HepG2 (cell line): ENCODE data around the gene KANK4. TPM values are rescaled to one million over a fixed set of nuclear protein-coding genes. Genes with fewer than 3 reads are reported as not detected.

Experiments used
- ATAC-seq: fragments of 200-7000 bp; cut with Tn5 transposase; 3 replicates; pipeline ENCODE4 v1.9.1; 2020; ENCODE audit warnings: mild to moderate bottlenecking, moderate library complexity
- BruUV-seq: library from RNA; stranded (reverse); fragments of 400-500 nt; replicated peaks from 2 replicates; lab custom pipeline; 2021; lab: Mats Ljungman, UMichigan
- CTCF ChIA-PET: fragments of 300-600 bp; formaldehyde crosslinking; extraction: SDS; loops from one replicate; lab custom pipeline; 2021; ENCODE audit warnings: low total read pairs, inconsistent platforms, low intra/inter-chr PET ratio; lab: Yijun Ruan, JAX
- POLR2A ChIA-PET: fragments of 350-600 bp; sonication (Branson Sonifier 250); formaldehyde crosslinking; loops from one replicate; lab custom pipeline; 2020; ENCODE audit warnings: antibody characterized with exemption, inconsistent platforms; lab: Yijun Ruan, JAX
- DNase-seq: peaks from one replicate; pipeline ENCODE4 v3.0.0-alpha.2; 2015; ENCODE audit warnings: low spot score
- FAIRE-seq: peaks from 3 replicates; lab custom pipeline; 2011; peaks lifted over from hg19 to GRCh38; lab: Jason Lieb, UNC
- H2AFZ ChIP-seq: one replicate; pipeline ENCODE4 v1.6.1; 2011; ENCODE audit warnings: low read length, inconsistent platforms
- H3K27ac ChIP-seq: fragments of 300-600 bp; 3 replicates; pipeline ENCODE4 v1.8.0; 2011; ENCODE audit warnings: mixed run types, mild to moderate bottlenecking, mixed read lengths, low read length, inconsistent platforms; ENCODE audit not compliant: insufficient read depth; ENCODE audit errors: extremely low read length
- H3K27me3 ChIP-seq, 2 experiments: fragments of 200-600 bp in 1 of 2; 2 replicates in 1 of 2; 3 replicates in 1 of 2; pipeline versions ENCODE4 v1.6.0 to v1.8.0; 2011; ENCODE audit warnings: low read length in 2 of 2, mild to moderate bottlenecking in 2 of 2, moderate library complexity in 2 of 2, inconsistent platforms in 1 of 2; ENCODE audit not compliant: insufficient read depth in 2 of 2, control insufficient read depth in 1 of 2
- H3K36me3 ChIP-seq, 2 experiments: fragments of 200-600 bp in 1 of 2; replicated peaks in 1 of 2; 2 replicates in 1 of 2; 3 replicates in 1 of 2; pipeline versions ENCODE4 v1.5.1 to v1.8.0; 2011; ENCODE audit warnings: low read length in 2 of 2, inconsistent platforms in 1 of 2; ENCODE audit not compliant: insufficient read depth in 2 of 2, control insufficient read depth in 1 of 2
- H3K4me1 ChIP-seq: 2 replicates; pipeline ENCODE4 v1.5.1; 2012; ENCODE audit warnings: low read length, inconsistent platforms; ENCODE audit not compliant: insufficient read depth
- H3K4me2 ChIP-seq: 2 replicates; pipeline ENCODE4 v1.6.0; 2011; ENCODE audit warnings: low read depth, low read length, inconsistent platforms
- H3K4me3 ChIP-seq, 3 experiments: fragments of 200-600 bp in 1 of 3; sonication (generic), shearing (Covaris generic) in 1 of 3; replicated peaks in 1 of 3; 2 replicates each; pipeline ENCODE4 v1.5.1; 2011 to 2016; ENCODE audit warnings: low read length in 3 of 3, inconsistent platforms in 2 of 3, low read depth in 2 of 3, mild to moderate bottlenecking in 2 of 3, control low read depth in 1 of 3, mixed read lengths in 1 of 3; ENCODE audit not compliant: insufficient read depth in 1 of 3
- H3K79me2 ChIP-seq: one replicate; pipeline ENCODE4 v1.6.1; 2011; ENCODE audit warnings: low read length, inconsistent platforms; ENCODE audit not compliant: insufficient read depth
- H3K9ac ChIP-seq: 2 replicates; pipeline ENCODE4 v1.6.0; 2011; ENCODE audit warnings: mild to moderate bottlenecking, low read depth, low read length, inconsistent platforms; ENCODE audit not compliant: insufficient read depth
- H3K9me3 ChIP-seq: 2 replicates; pipeline ENCODE4 v1.5.1; 2012; ENCODE audit warnings: mild to moderate bottlenecking, low read length
- H4K20me1 ChIP-seq: 2 replicates; pipeline ENCODE4 v1.6.0; 2011; ENCODE audit warnings: inconsistent platforms, mild to moderate bottlenecking, low read length, moderate library complexity; ENCODE audit not compliant: insufficient read depth
- CERS6 ChIP-seq: sonication (generic); formaldehyde crosslinking; IDR thresholded peaks from 2 replicates; pipeline ENCODE4 v1.5.0; 2020; ENCODE audit warnings: missing genetic modification reagents
- GRHL1 ChIP-seq: sonication (generic); formaldehyde crosslinking; conservative IDR thresholded peaks from 2 replicates; pipeline ENCODE4 v1.8.0; 2022; ENCODE audit warnings: missing genetic modification reagents
- KAT2B ChIP-seq: fragments of 150-350 bp; IDR thresholded peaks from 2 replicates; pipeline ENCODE4 v1.6.1; 2014; ENCODE audit warnings: low read depth, low read length, borderline replicate concordance
- RAD21 ChIP-seq: fragments of 450-650 bp; formaldehyde crosslinking; IDR thresholded peaks from 2 replicates; pipeline ENCODE4 v1.5.0; 2020; ENCODE audit warnings: mild to moderate bottlenecking
- SALL1 ChIP-seq: sonication (generic); formaldehyde crosslinking; IDR thresholded peaks from 2 replicates; pipeline ENCODE4 v1.8.0; 2022; ENCODE audit warnings: mild to moderate bottlenecking, missing genetic modification reagents
- SKI ChIP-seq: fragments of 450-650 bp; IDR thresholded peaks from one replicate; pipeline ENCODE4 v1.6.1; 2018; ENCODE audit warnings: mild to moderate bottlenecking; ENCODE audit not compliant: partially characterized antibody
- STAG1 ChIP-seq: sonication (generic); formaldehyde crosslinking; IDR thresholded peaks from 2 replicates; pipeline ENCODE4 v1.4.0; 2020; ENCODE audit warnings: missing genetic modification reagents
- STAT5B ChIP-seq: sonication (generic); formaldehyde crosslinking; IDR thresholded peaks from 2 replicates; pipeline ENCODE4 v1.4.0; 2020; ENCODE audit warnings: missing genetic modification reagents
- SUZ12 ChIP-seq: fragments of 150-350 bp; IDR thresholded peaks from 2 replicates; pipeline ENCODE4 v1.6.1; 2014; ENCODE audit warnings: low read depth, low read length
- TEF ChIP-seq: sonication (generic); formaldehyde crosslinking; IDR thresholded peaks from 2 replicates; pipeline ENCODE4 v1.5.0; 2020; ENCODE audit warnings: missing genetic modification reagents
- ZNF276 ChIP-seq: sonication (generic); formaldehyde crosslinking; IDR thresholded peaks from 2 replicates; pipeline ENCODE4 v1.4.0; 2020; ENCODE audit warnings: mild to moderate bottlenecking, low read depth, missing genetic modification reagents
- ZNF576 ChIP-seq: sonication (generic); formaldehyde crosslinking; IDR thresholded peaks from 2 replicates; pipeline ENCODE4 v1.4.0; 2020; ENCODE audit warnings: mild to moderate bottlenecking, missing genetic modification reagents
- ZNF670 ChIP-seq: sonication (generic); formaldehyde crosslinking; IDR thresholded peaks from 2 replicates; pipeline ENCODE4 v1.8.0; 2022; ENCODE audit warnings: mild to moderate bottlenecking, missing genetic modification reagents, borderline replicate concordance
- WGBS: methylation state at CpG from one replicate; pipeline ENCODE4 v1.1.6; 2017; ENCODE audit warnings: low lambda C conversion rate; 5-methylcytosine and 5-hydroxymethylcytosine counted together
- in situ Hi-C: cut with HindIII; loops from 2 replicates; pipeline ENCODE4 v1.10.0; 2017; ENCODE audit warnings: low pct_unique_long_range_greater_than_20kb; ENCODE audit not compliant: extremely low pct_ligation_motif_present
- intact Hi-C: fragments of 100-400 bp; cut with micrococcal nuclease; formaldehyde crosslinking; loops from one replicate; pipeline ENCODE4 v1.10.0; 2022; ENCODE audit not compliant: unreplicated experiment
- polyA plus RNA-seq, 8 experiments: library from polyadenylated mRNA; depleted of rRNA in 3 of 8; stranded (reverse) in 7 of 8; unstranded in 1 of 8; fragments of >200 nt; fragmentation: Illumina TruSeq in 4 of 8; extraction: Trizol in 4 of 8; gene quantifications; 2 replicates each; pipeline versions ENCODE4 v1.2.1 to v1.2.3, GENCODE V29; 2011 to 2016; ENCODE audit warnings: low read depth in 4 of 8, missing spikeins in 1 of 8, mixed read lengths in 1 of 8; ENCODE audit not compliant: insufficient read depth in 1 of 8
- total RNA-seq, 5 experiments: library from RNA; depleted of rRNA; stranded (reverse); fragments of >200 nt; fragmentation: Illumina TruSeq; extraction: Trizol; gene quantifications; 2 replicates each; pipeline ENCODE4 v1.2.3, GENCODE V29; 2016; ENCODE audit warnings: low read depth in 1 of 5

The KANK4 gene
- total and polyA plus RNA-seq, 2 of the 13 experiments (the other 11 are each of a cell fraction or from before 2014, with no cell fraction given): 16.1 to 25.7 TPM

GRCh38 chr1:62235576-62235975 is 83.7 kb downstream of the KANK4 start (continued):
- TF ChIP-seq CERS6 (CRISPR knock-in tag): no peak
- no peak for TF ChIP-seq KAT2B
- no peak for TF ChIP-seq SKI

GRCh38 chr1:62234688-62235087 is 84.5 kb downstream of the KANK4 start:
- peaks cover 85% of the 10 kb centered on the region for H3K4me1 ChIP-seq
- DNase-seq (no peak), ATAC-seq (no peak), FAIRE-seq (no peak)
- no peaks in the 10 kb centered on the region for H3K79me2 ChIP-seq
- H3K4me3 ChIP-seq: no peak overlapping the region
- H3K36me3 ChIP-seq: no peaks in the 10 kb centered on the region
- no peaks in the 10 kb centered on the region for H3K9me3 ChIP-seq
- POLR2A ChIA-PET: no interaction called here
- no TSS peak for BruUV-seq
- H3K4me2 ChIP-seq: no peak overlapping the region
- intact Hi-C loops (no loop called here), in situ Hi-C loops (no loop called here)
- H3K27me3 ChIP-seq: no peaks in the 10 kb centered on the region
- H2AFZ ChIP-seq: no peak overlapping the region
- CTCF ChIA-PET: no interaction called here
- WGBS: 98% methylated on average over 5 of the region's 6 CpGs
- H3K9ac ChIP-seq: no peak overlapping the region
- no peaks in the 10 kb centered on the region for H4K20me1 ChIP-seq
- H3K27ac ChIP-seq: no peak overlapping the region
- TF ChIP-seq GRHL1 (no peak), TEF (CRISPR knock-in tag) (no peak), STAG1 (CRISPR knock-in tag) (no peak), SUZ12 (no peak), ZNF576 (CRISPR knock-in tag) (no peak), RAD21 (CRISPR knock-in tag) (no peak), ZNF276 (no peak), STAT5B (CRISPR knock-in tag) (no peak), ZNF670 (no peak), SALL1 (CRISPR knock-in tag) (no peak)
